DOHH2 (cell line): ENCODE results near the gene CCDC126.

ENCODE experiments used
- H3F3A ChIP-seq: fragments of 200-600 bp; sonication (generic), shearing (Covaris generic); 2 replicates; pipeline ENCODE4 v1.6.0; 2016; ENCODE audit warnings: antibody characterized with exemption, mild to moderate bottlenecking; ENCODE audit not compliant: control insufficient read depth, insufficient read depth
- H3K27ac ChIP-seq: fragments of 200-600 bp; sonication (generic); 2 replicates; pipeline ENCODE4 v1.5.1; 2014; ENCODE audit warnings: low read depth, mild to moderate bottlenecking, low read length, moderate library complexity
- H3K27me3 ChIP-seq: fragments of 200-600 bp; sonication (generic); 2 replicates; pipeline ENCODE4 v1.6.1; 2014; ENCODE audit warnings: mild to moderate bottlenecking, low read length, mixed read lengths; ENCODE audit not compliant: control insufficient read depth
- H3K36me3 ChIP-seq: fragments of 200-600 bp; sonication (generic); 2 replicates; pipeline ENCODE4 v1.6.1; 2014; ENCODE audit warnings: mild to moderate bottlenecking, low read length, moderate library complexity, mixed read lengths; ENCODE audit not compliant: control insufficient read depth
- H3K4me1 ChIP-seq: fragments of 200-600 bp; sonication (generic); 2 replicates; pipeline ENCODE4 v1.6.1; 2014; ENCODE audit warnings: mild to moderate bottlenecking, low read length, mixed read lengths; ENCODE audit not compliant: control insufficient read depth
- H3K4me2 ChIP-seq: fragments of 200-600 bp; sonication (generic); 2 replicates; pipeline ENCODE4 v1.6.0; 2014; ENCODE audit warnings: mild to moderate bottlenecking, low read length, moderate library complexity
- H3K4me3 ChIP-seq: fragments of 200-600 bp; sonication (generic); 2 replicates; pipeline ENCODE4 v1.5.1; 2014; ENCODE audit warnings: mild to moderate bottlenecking, low read length, mixed read lengths
- H3K79me2 ChIP-seq: fragments of 200-600 bp; sonication (generic); 2 replicates; pipeline ENCODE4 v1.6.1; 2014; ENCODE audit warnings: mild to moderate bottlenecking, low read length, mixed read lengths; ENCODE audit not compliant: control insufficient read depth
- H3K9me2 ChIP-seq: fragments of 200-600 bp; sonication (generic); replicated peaks from 2 replicates; pipeline ENCODE4 v1.6.1; 2014; ENCODE audit warnings: mild to moderate bottlenecking, low read length, mixed read lengths; ENCODE audit not compliant: control insufficient read depth
- H3K9me3 ChIP-seq: fragments of 200-600 bp; sonication (generic); 2 replicates; pipeline ENCODE4 v1.6.1; 2014; ENCODE audit warnings: antibody characterized with exemption, low read length, mixed read lengths; ENCODE audit not compliant: control insufficient read depth, insufficient read depth
- H4K20me1 ChIP-seq: fragments of 200-600 bp; sonication (generic); 2 replicates; pipeline ENCODE4 v1.6.0; 2014; ENCODE audit warnings: low read depth, mild to moderate bottlenecking, antibody characterized with exemption, low read length, moderate library complexity; ENCODE audit not compliant: control insufficient read depth, insufficient read depth
- CTCF ChIP-seq: fragments of 200-600 bp; sonication (generic); IDR thresholded peaks from one replicate; pipeline ENCODE4 v1.5.1; 2014; ENCODE audit warnings: antibody characterized with exemption, mild to moderate bottlenecking, low read depth, low read length; ENCODE audit not compliant: poor library complexity, severe bottlenecking
- EZH2phosphoT487 ChIP-seq: fragments of 200-600 bp; sonication (generic); IDR thresholded peaks from 2 replicates; pipeline ENCODE4 v1.6.1; 2017; ENCODE audit warnings: borderline replicate concordance, mild to moderate bottlenecking, antibody characterized with exemption, low read length, moderate library complexity, mixed read lengths

The CCDC126 gene

GRCh38 chr7:23597094-23598091, at the start of gene CCDC126:
CCDC126 (plus strand) TSS chr7:23597382; CDS start chr7:23611316, 13,934 bp downstream.
- peak within 1 kb of the TSS; percentile 86 for H3K4me2 ChIP-seq
- H3F3A ChIP-seq = peaks cover 10% of the 10 kb centered on the region; the same call in 1 of the 2 replicates
- H3K27me3 ChIP-seq = no peaks in the 10 kb centered on the region
- H3K9me2 ChIP-seq = no peaks in the 10 kb centered on the region
- peaks cover 45% of the 10 kb centered on the region for H3K79me2 ChIP-seq
- H3K27ac ChIP-seq = peak within 1 kb of the TSS; percentile 51
- no peaks in the 10 kb centered on the region for H4K20me1 ChIP-seq
- H3K36me3 ChIP-seq = no peaks in the 10 kb centered on the region
- TF ChIP-seq CTCF = no peak
- TF ChIP-seq EZH2phosphoT487 = peak; percentile 35; the same call in 1 of the 2 replicates
- peak within 1 kb of the TSS; percentile 84 for H3K4me3 ChIP-seq
- H3K4me1 ChIP-seq = peaks cover 84% of the 10 kb centered on the region
- H3K9me3 ChIP-seq = no peaks in the 10 kb centered on the region

GRCh38 chr7:23547662-23548061, 49.5 kb upstream of the CCDC126 start:
- Histone ChIP-seq H3K4me1 (peaks cover 15% of the 10 kb centered on the region), H3K9me3 (0 out of 2 replicates have a peak, but pooled peaks cover 3% of the 10 kb centered on the region), H3K36me3 (no peaks in the 10 kb centered on the region), H3K9me2 (no peaks in the 10 kb centered on the region), H3K79me2 (no peaks in the 10 kb centered on the region), H3K27me3 (peaks cover 6% of the 10 kb centered on the region; the same call in 1 of the 2 replicates), H3F3A (peaks cover 11% of the 10 kb centered on the region), H4K20me1 (no peaks in the 10 kb centered on the region), H3K4me2 (no peak overlapping the region), H3K27ac (no peak overlapping the region), H3K4me3 (no peak overlapping the region)
- TF ChIP-seq CTCF = no peak
- no peak for TF ChIP-seq EZH2phosphoT487

GRCh38 chr7:23558303-23558702, 38.9 kb upstream of the CCDC126 start:
- H3K4me3 ChIP-seq = no peak overlapping the region
- H3K27ac ChIP-seq = no peak overlapping the region
- H3K4me2 ChIP-seq = no peak overlapping the region
- H3K9me3 ChIP-seq = no peaks in the 10 kb centered on the region
- H3K27me3 ChIP-seq = peaks cover 32% of the 10 kb centered on the region
- TF ChIP-seq CTCF (no peak), EZH2phosphoT487 (no peak)
- H3K4me1 ChIP-seq = no peaks in the 10 kb centered on the region
- no peaks in the 10 kb centered on the region for H4K20me1 ChIP-seq
- H3K36me3 ChIP-seq = no peaks in the 10 kb centered on the region
- no peaks in the 10 kb centered on the region for H3F3A ChIP-seq
- H3K9me2 ChIP-seq = no peaks in the 10 kb centered on the region
- no peaks in the 10 kb centered on the region for H3K79me2 ChIP-seq
